ENCODE results near the gene SLC34A2. TPM values are rescaled to one million over a fixed set of nuclear protein-coding genes. Genes with fewer than 3 reads are reported as not detected.

The SLC34A2 gene
- total RNA-seq, 2 donors from 2014 or later, result 3.3 TPM; not detected in 1

- Histone ChIP-seq H3K4me1 (no peaks in the 10 kb centered on the region), H3K36me3 (no peaks in the 10 kb centered on the region), H3K9me3 (no peaks in the 10 kb centered on the region), H3K4me3 (no peak overlapping the region), H3K27me3 (no peaks in the 10 kb centered on the region), H3K27ac (no peak overlapping the region), H3K9ac (ENCODE audit: low read depth in 2 of 2, low read length in 2 of 2) (no peak overlapping the region)
- TF ChIP-seq, protein P1, sequence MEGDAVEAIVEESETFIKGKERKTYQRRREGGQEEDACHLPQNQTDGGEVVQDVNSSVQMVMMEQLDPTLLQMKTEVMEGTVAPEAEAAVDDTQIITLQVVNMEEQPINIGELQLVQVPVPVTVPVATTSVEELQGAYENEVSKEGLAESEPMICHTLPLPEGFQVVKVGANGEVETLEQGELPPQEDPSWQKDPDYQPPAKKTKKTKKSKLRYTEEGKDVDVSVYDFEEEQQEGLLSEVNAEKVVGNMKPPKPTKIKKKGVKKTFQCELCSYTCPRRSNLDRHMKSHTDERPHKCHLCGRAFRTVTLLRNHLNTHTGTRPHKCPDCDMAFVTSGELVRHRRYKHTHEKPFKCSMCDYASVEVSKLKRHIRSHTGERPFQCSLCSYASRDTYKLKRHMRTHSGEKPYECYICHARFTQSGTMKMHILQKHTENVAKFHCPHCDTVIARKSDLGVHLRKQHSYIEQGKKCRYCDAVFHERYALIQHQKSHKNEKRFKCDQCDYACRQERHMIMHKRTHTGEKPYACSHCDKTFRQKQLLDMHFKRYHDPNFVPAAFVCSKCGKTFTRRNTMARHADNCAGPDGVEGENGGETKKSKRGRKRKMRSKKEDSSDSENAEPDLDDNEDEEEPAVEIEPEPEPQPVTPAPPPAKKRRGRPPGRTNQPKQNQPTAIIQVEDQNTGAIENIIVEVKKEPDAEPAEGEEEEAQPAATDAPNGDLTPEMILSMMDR (IDR thresholded peaks at IDR 0.05), result no peak
- intact Hi-C loops (cut with DNase I), result no loop called here
- DNase-seq, result no peak
Measured at GRCh38 chr4:25722964-25723363, 67.3 kb downstream of the SLC34A2 start.

GRCh38 chr4:25723409-25723808 is 67.8 kb downstream of the SLC34A2 start:
- Histone ChIP-seq H3K27ac (no peak overlapping the region), H3K36me3 (no peaks in the 10 kb centered on the region), H3K27me3 (no peaks in the 10 kb centered on the region), H3K9me3 (no peaks in the 10 kb centered on the region), H3K4me3 (no peak overlapping the region), H3K9ac (ENCODE audit: low read depth in 2 of 2, low read length in 2 of 2) (no peak overlapping the region), H3K4me1 (no peaks in the 10 kb centered on the region)
- intact Hi-C loops (cut with DNase I), result no loop called here
- no peak for DNase-seq
- TF ChIP-seq, protein P1 (IDR thresholded peaks at IDR 0.05), result no peak

DNA sequence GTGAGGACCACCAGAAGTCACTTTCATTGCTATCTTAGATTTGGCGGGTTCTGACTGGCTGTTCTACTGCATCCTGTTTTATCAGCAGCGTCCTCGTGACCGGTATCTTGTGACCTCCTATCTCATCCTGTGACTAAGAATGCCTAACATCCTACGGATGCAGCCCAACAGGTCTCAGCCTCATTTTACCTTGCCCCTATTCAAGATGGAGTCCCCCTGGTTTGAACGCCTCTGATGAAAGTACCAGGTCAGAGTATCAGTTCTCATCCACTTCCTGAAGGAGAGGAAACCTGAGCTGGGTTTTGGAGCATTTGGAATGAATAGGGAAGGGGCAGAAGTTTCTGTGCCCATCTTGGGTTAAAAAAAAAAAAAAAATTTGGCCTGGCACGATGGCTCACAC is 70.2 kb downstream of the SLC34A2 start:
- no peaks in the 10 kb centered on the region for H3K27me3 ChIP-seq
- no peak overlapping the region for H3K4me3 ChIP-seq
- H3K9me3 ChIP-seq, result no peaks in the 10 kb centered on the region
- no peaks in the 10 kb centered on the region for H3K36me3 ChIP-seq
- H3K27ac ChIP-seq, result no peak overlapping the region
- intact Hi-C loops (cut with DNase I), result no loop called here
- H3K4me1 ChIP-seq, result no peaks in the 10 kb centered on the region
- H3K9ac ChIP-seq (ENCODE audit: low read depth in 2 of 2, low read length in 2 of 2), result no peak overlapping the region
- TF ChIP-seq, protein P1 (IDR thresholded peaks at IDR 0.05), result no peak
- DNase-seq, result no peak

GRCh38 chr4:25727711-25728493 is 72.3 kb downstream of the SLC34A2 start:
- TF ChIP-seq, protein P1 (IDR thresholded peaks at IDR 0.05), result no peak
- intact Hi-C loops (cut with DNase I), result no loop called here
- H3K27me3 ChIP-seq, result no peaks in the 10 kb centered on the region
- no peaks in the 10 kb centered on the region for H3K4me1 ChIP-seq
- no peak overlapping the region for H3K27ac ChIP-seq
- H3K9me3 ChIP-seq, result no peaks in the 10 kb centered on the region
- no peak overlapping the region for H3K4me3 ChIP-seq
- no peaks in the 10 kb centered on the region for H3K36me3 ChIP-seq
- no peak overlapping the region for H3K9ac ChIP-seq (ENCODE audit: low read depth in 2 of 2, low read length in 2 of 2)
- no peak for DNase-seq

Other genes with a start within 250 kb of the SLC34A2 start
- gene SEL1L3, start 207.1 kb downstream of the SLC34A2 start, total RNA-seq, result 10 to 100 TPM; 88.4 to 96.2 TPM